HepG2 (cell line): ENCODE data around the gene TXN2. TPM values are rescaled to one million over a fixed set of nuclear protein-coding genes. Genes with fewer than 3 reads are reported as not detected.

Experiments used
- ARNTL ChIP-seq: sonication (generic); formaldehyde crosslinking; IDR thresholded peaks from 2 replicates; pipeline ENCODE4 v1.4.0; 2020; ENCODE audit warnings: mild to moderate bottlenecking, missing genetic modification reagents
- CSRNP2 ChIP-seq: sonication (generic); formaldehyde crosslinking; conservative IDR thresholded peaks from 2 replicates; pipeline ENCODE4 v1.8.0; 2022; ENCODE audit warnings: low read depth, missing genetic modification reagents
- HIVEP1 ChIP-seq: sonication (generic); formaldehyde crosslinking; IDR thresholded peaks from 2 replicates; pipeline ENCODE4 v1.4.0; 2020; ENCODE audit warnings: mild to moderate bottlenecking, missing genetic modification reagents
- PAXIP1 ChIP-seq: sonication (generic); formaldehyde crosslinking; conservative IDR thresholded peaks from 2 replicates; pipeline ENCODE4 v1.4.0; 2020; ENCODE audit warnings: mild to moderate bottlenecking, missing genetic modification reagents, moderate library complexity
- RNF2 ChIP-seq: fragments of 450-650 bp; conservative IDR thresholded peaks from 2 replicates; pipeline ENCODE4 v1.6.1; 2016; ENCODE audit warnings: low read depth
- polyA plus RNA-seq, 8 experiments: library from polyadenylated mRNA; depleted of rRNA in 3 of 8; stranded (reverse) in 7 of 8; unstranded in 1 of 8; fragments of >200 nt; fragmentation: Illumina TruSeq in 4 of 8; extraction: Trizol in 4 of 8; gene quantifications; 2 replicates each; pipeline versions ENCODE4 v1.2.1 to v1.2.3, GENCODE V29; 2011 to 2016; ENCODE audit warnings: low read depth in 4 of 8, missing spikeins in 1 of 8, mixed read lengths in 1 of 8; ENCODE audit not compliant: insufficient read depth in 1 of 8
- total RNA-seq, 5 experiments: library from RNA; depleted of rRNA; stranded (reverse); fragments of >200 nt; fragmentation: Illumina TruSeq; extraction: Trizol; gene quantifications; 2 replicates each; pipeline ENCODE4 v1.2.3, GENCODE V29; 2016; ENCODE audit warnings: low read depth in 1 of 5
- TF ChIP-seq, protein P1 (sequence below): sonication (generic); formaldehyde crosslinking; IDR thresholded peaks from 2 replicates; pipeline ENCODE4 v1.5.0; 2020; ENCODE audit warnings: mild to moderate bottlenecking, missing genetic modification reagents, borderline replicate concordance

The TXN2 gene
- total and polyA plus RNA-seq, 2 of the 13 experiments (the other 11 are each of a cell fraction or from before 2014, with no cell fraction given) = 41.4 to 109 TPM

GRCh38 chr22:36440429-36441002 lies 40.9 kb downstream of the TXN2 start (continued):
- 0 out of 2 replicates have a peak, but pooled peaks have one; percentile 25 for TF ChIP-seq ARNTL (CRISPR knock-in tag)
- no peak for TF ChIP-seq RNF2
- no peak for TF ChIP-seq CSRNP2
- TF ChIP-seq, protein P1, sequence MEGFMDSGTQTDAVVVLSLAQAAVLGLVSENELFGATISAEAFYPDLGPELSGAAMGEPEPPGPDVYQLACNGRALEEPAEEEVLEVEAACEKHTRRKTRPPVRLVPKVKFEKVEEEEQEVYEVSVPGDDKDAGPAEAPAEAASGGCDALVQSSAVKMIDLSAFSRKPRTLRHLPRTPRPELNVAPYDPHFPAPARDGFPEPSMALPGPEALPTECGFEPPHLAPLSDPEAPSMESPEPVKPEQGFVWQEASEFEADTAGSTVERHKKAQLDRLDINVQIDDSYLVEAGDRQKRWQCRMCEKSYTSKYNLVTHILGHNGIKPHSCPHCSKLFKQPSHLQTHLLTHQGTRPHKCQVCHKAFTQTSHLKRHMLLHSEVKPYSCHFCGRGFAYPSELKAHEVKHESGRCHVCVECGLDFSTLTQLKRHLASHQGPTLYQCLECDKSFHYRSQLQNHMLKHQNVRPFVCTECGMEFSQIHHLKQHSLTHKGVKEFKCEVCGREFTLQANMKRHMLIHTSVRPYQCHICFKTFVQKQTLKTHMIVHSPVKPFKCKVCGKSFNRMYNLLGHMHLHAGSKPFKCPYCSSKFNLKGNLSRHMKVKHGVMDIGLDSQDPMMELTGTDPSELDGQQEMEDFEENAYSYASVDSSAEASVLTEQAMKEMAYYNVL (CRISPR knock-in tag) = no peak
- 0 out of 2 replicates have a peak, but pooled peaks have one; percentile 39 for TF ChIP-seq PAXIP1 (CRISPR knock-in tag)
- TF ChIP-seq HIVEP1 = no peak
